ENCODE measurements around the gene PITPNC1.
A peak's percentile ranks its signal among the peaks of the same experiment; 100 is the strongest.
"Not testable (repeated sequence)": the region's sequence is repeated elsewhere in the genome, so short reads cannot be mapped to it uniquely, and the experiment has no call there.

PITPNC1 gene

GRCh38 chr17:67707442-67707841 is 330.4 kb downstream of the PITPNC1 start:
- no peak for DNase-seq

- no peak for DNase-seq
Measured at GRCh38 chr17:67708378-67708777, 331.3 kb downstream of the PITPNC1 start.

- DNase-seq = no peak
Measured at GRCh38 chr17:67711916-67712315, 334.8 kb downstream of the PITPNC1 start.

GRCh38 chr17:67712375-67712774 is 335.3 kb downstream of the PITPNC1 start:
- DNase-seq = no peak

GRCh38 chr17:67713169-67713568 is 336.1 kb downstream of the PITPNC1 start:
- DNase-seq = no peak

- DNase-seq = no peak
Measured at GRCh38 chr17:67716405-67716798, 339.3 kb downstream of the PITPNC1 start.

- DNase-seq = peak in 1 of 2 donors; percentile 37
Measured at GRCh38 chr17:67717192-67717623, 340.1 kb downstream of the PITPNC1 start.

- DNase-seq = peak; percentile 99 to 100
Measured at GRCh38 chr17:67717624-67718324, 340.7 kb downstream of the PITPNC1 start, which contains the start of gene NOL11. TSS of gene NOL11 (plus strand) at chr17:67717936. CDS start at chr17:67717948, 12 bp downstream.

GRCh38 chr17:67718325-67718941 is 341.4 kb downstream of the PITPNC1 start:
- DNase-seq = peak; percentile 14 to 58

GRCh38 chr17:67725373-67725791 is 348.3 kb downstream of the PITPNC1 start:
- peak in 1 of 2 donors; percentile 32 for DNase-seq

GRCh38 chr17:67725807-67726206 is 348.7 kb downstream of the PITPNC1 start:
- DNase-seq = no peak

- DNase-seq = not testable (repeated sequence)
Measured at GRCh38 chr17:67727152-67728039, 350.3 kb downstream of the PITPNC1 start.

GRCh38 chr17:67729903-67730302 is 352.8 kb downstream of the PITPNC1 start:
- DNase-seq = no peak

- DNase-seq = no peak
Measured at GRCh38 chr17:67730731-67731130, 353.6 kb downstream of the PITPNC1 start.

GRCh38 chr17:67733449-67733848 is 356.4 kb downstream of the PITPNC1 start:
- no peak for DNase-seq

- DNase-seq = no peak
Measured at GRCh38 chr17:67737145-67737544, 360.1 kb downstream of the PITPNC1 start.

GRCh38 chr17:67742025-67742424 is 364.9 kb downstream of the PITPNC1 start:
- DNase-seq = no peak

All from CD4-positive, alpha-beta T cell treated with Interleukin-1 beta for 1 hour (primary cell).